ENCODE measurements around the gene CRADD. TPM values are rescaled to one million over a fixed set of nuclear protein-coding genes. Genes with fewer than 3 reads are reported as not detected.
A peak's percentile ranks its signal among the peaks of the same experiment; 100 is the strongest.

CRADD gene
- polyA plus RNA-seq, 1 of the 3 experiments (the other 2 are of a cell fraction) = 13.6 TPM

GRCh38 chr12:93888964-93889363, 211.8 kb downstream of the CRADD start:
- POLR2A ChIA-PET = interaction anchor here (0.8 to 1.6 kb wide), 2 partner anchors 105 to 212 kb away, joined by 4 read pairs; no protein-coding TSS in a partner anchor
- H3K36me3 ChIP-seq (replicated peaks in 1 of 2; ENCODE audit: control insufficient read depth in 1 of 2, insufficient read depth in 2 of 2, low read length in 1 of 2) = no peaks in the 10 kb centered on the region
- H3K27me3 ChIP-seq (ENCODE audit: insufficient read depth) = no peaks in the 10 kb centered on the region
- H3K4me2 ChIP-seq = no peak overlapping the region
- peaks cover 5% of the 10 kb centered on the region for H3F3A ChIP-seq (replicated peaks; ENCODE audit: insufficient read depth)
- H3K79me2 ChIP-seq (ENCODE audit: insufficient read depth) = no peaks in the 10 kb centered on the region
- H3K4me3 ChIP-seq (ENCODE audit: low read depth in 2 of 2, low read length in 1 of 2) = no peak overlapping the region
- DNase-seq = peak; percentile 53
- H3K9me3 ChIP-seq = no peaks in the 10 kb centered on the region
- CTCF ChIA-PET = interaction anchor here (1.0 to 3.2 kb wide), 3 partner anchors 104 to 213 kb away, joined by 3 to 25 read pairs (median 5); no protein-coding TSS in a partner anchor
- H3K27ac ChIP-seq (ENCODE audit: low read depth in 2 of 2, low read length in 1 of 2) = no peak overlapping the region; a peak in 1 of 4 replicates
- TF ChIP-seq JUND (IDR thresholded peaks at IDR 0.05) (no peak), CHD2 (IDR thresholded peaks at IDR 0.05; ENCODE audit: low read length, partially characterized antibody) (peak; percentile 54), RFX5 (IDR thresholded peaks at IDR 0.05; ENCODE audit: low read length) (no peak), GATA2 (CRISPR knock-in tag; IDR thresholded peaks at IDR 0.05) (peak; percentile 38; the same call in 1 of the 2 replicates), MXI1 (IDR thresholded peaks at IDR 0.05; ENCODE audit: low read depth, low read length) (peak; percentile 28), RCOR1 (IDR thresholded peaks at IDR 0.05; ENCODE audit: low read length) (peak; percentile 83), TCF12 (IDR thresholded peaks at IDR 0.05) (peak; percentile 33; the same call in 1 of the 2 replicates), EP300 (IDR thresholded peaks at IDR 0.05; ENCODE audit: borderline replicate concordance in 1 of 2, low read depth in 1 of 2, low read length in 1 of 2) (peak in 1 of 2 experiments; percentile 92; a peak in 2 of 4 replicates)
- no peaks in the 10 kb centered on the region for H3K9me2 ChIP-seq
- 53% methylated on average over 2 of the region's 3 CpGs for WGBS (ENCODE audit: low lambda C conversion rate)
- no peak overlapping the region for H3K9ac ChIP-seq
- peaks cover 14 to 36% of the 10 kb centered on the region in 2 experiments; a peak in 3 of 4 replicates for H3K4me1 ChIP-seq (ENCODE audit: control insufficient read depth in 1 of 2, insufficient read depth in 2 of 2, low read depth in 1 of 2, low read length in 1 of 2)
- no peaks in the 10 kb centered on the region for H4K20me1 ChIP-seq (ENCODE audit: insufficient read depth)
- H2AFZ ChIP-seq (ENCODE audit: low read depth) = no peak overlapping the region

DNA sequence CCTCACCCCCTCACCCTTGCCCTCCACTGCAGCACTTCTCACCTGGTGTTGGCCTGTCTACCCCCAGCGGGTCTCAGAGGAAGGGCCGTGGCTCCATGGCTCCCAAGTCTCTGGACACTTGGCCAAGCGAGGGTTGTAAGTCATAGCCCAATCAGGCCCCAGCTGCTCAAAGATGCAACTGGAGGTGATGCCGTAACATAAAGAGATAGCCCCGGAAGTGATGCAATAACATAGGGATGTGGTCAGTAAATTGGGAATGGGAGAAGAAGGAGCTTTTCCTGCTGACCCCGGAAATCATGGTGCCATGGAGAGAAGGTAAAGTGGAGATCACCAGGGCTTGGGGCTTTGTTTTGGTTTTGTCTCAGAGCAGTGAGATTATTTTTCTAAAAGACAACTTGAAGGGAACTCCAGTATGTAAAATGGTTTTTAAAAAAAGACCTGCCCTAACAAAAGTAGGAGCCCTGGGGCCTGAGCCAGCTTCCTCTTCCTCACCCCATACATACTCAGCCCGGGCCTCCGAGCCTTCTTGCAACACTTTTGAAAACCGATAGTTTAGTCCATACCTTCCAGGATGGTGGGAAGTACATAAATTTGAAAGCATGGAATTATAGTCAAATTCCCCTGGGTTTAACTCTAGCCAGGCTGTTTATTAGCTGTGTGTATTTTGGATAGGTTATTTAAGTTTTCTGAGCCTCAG, 212.5 kb downstream of the CRADD start:
- TF ChIP-seq REST (IDR thresholded peaks at IDR 0.05; ENCODE audit: low read depth, low read length) = no peak
- no peak for TF ChIP-seq RCOR1 (IDR thresholded peaks at IDR 0.05; ENCODE audit: low read length)
- no peak for TF ChIP-seq NRF1 (IDR thresholded peaks at IDR 0.05; ENCODE audit: low read depth, low read length)
- TF ChIP-seq MEF2A (IDR thresholded peaks at IDR 0.05; ENCODE audit: borderline replicate concordance, low read depth) = no peak
- TF ChIP-seq USF1 (IDR thresholded peaks at IDR 0.05; ENCODE audit: borderline replicate concordance, low read depth) = no peak
- TF ChIP-seq FOXM1 (IDR thresholded peaks at IDR 0.05; ENCODE audit: low read depth) = no peak
- TF ChIP-seq GABPA (IDR thresholded peaks at IDR 0.05; ENCODE audit: low read depth) = no peak
- no peak for TF ChIP-seq NFIC (IDR thresholded peaks at IDR 0.05; ENCODE audit: borderline replicate concordance)
- no peak for TF ChIP-seq POLR2AphosphoS5 (IDR thresholded peaks at IDR 0.05; ENCODE audit: low read depth, low read length)
- TF ChIP-seq SIN3A (IDR thresholded peaks at IDR 0.05; ENCODE audit: borderline replicate concordance, low read depth, low read length) = no peak
- Histone ChIP-seq H2AFZ (ENCODE audit: low read depth) (no peak overlapping the region), H3K4me2 (no peak overlapping the region), H3F3A (replicated peaks; ENCODE audit: insufficient read depth) (peaks cover 5% of the 10 kb centered on the region), H4K20me1 (ENCODE audit: insufficient read depth) (no peaks in the 10 kb centered on the region), H3K27ac (ENCODE audit: low read depth in 2 of 2, low read length in 1 of 2) (peak overlapping the region in 1 of 2 experiments; percentile 36; a peak in 1 of 4 replicates), H3K79me2 (ENCODE audit: insufficient read depth) (no peaks in the 10 kb centered on the region), H3K36me3 (replicated peaks in 1 of 2; ENCODE audit: control insufficient read depth in 1 of 2, insufficient read depth in 2 of 2, low read length in 1 of 2) (no peaks in the 10 kb centered on the region), H3K4me1 (ENCODE audit: control insufficient read depth in 1 of 2, insufficient read depth in 2 of 2, low read depth in 1 of 2, low read length in 1 of 2) (peaks cover 7 to 39% of the 10 kb centered on the region in 2 experiments; a peak in 3 of 4 replicates), H3K27me3 (ENCODE audit: insufficient read depth) (no peaks in the 10 kb centered on the region), H3K4me3 (ENCODE audit: low read depth in 2 of 2, low read length in 1 of 2) (no peak overlapping the region), H3K9me2 (no peaks in the 10 kb centered on the region), H3K9ac (no peak overlapping the region), H3K9me3 (no peaks in the 10 kb centered on the region)
- DNase-seq = no peak
- POLR2A ChIA-PET = interaction anchor here (1.6 kb wide), 1 partner anchor 105 kb away, joined by 4 read pairs; no protein-coding TSS in a partner anchor
- CTCF ChIA-PET = interaction anchor here (1.0 to 1.8 kb wide), 4 partner anchors 21 to 186 kb away, joined by 3 to 5 read pairs (median 4); no protein-coding TSS in a partner anchor
- WGBS (ENCODE audit: low lambda C conversion rate) = 90% methylated on average over 8 of the region's 9 CpGs
